HCT116 (cell line): Measurements from ENCODE around the gene RNF166. TPM values are rescaled to one million over a fixed set of nuclear protein-coding genes. Genes with fewer than 3 reads are reported as not detected.

Experiments
- ATAC-seq: fragments of 200-7000 bp; cut with Tn5 transposase; 2 replicates; pipeline ENCODE4 v1.9.1; 2020; ENCODE audit warnings: mild to moderate bottlenecking, moderate library complexity
- BruUV-seq: library from RNA; stranded (reverse); fragments of 400-500 nt; replicated peaks from 2 replicates; lab custom pipeline; 2021; lab: Mats Ljungman, UMichigan
- CTCF ChIA-PET: fragments of 300-600 bp; sonication (Branson Sonifier 250); formaldehyde crosslinking; loops from one replicate; lab custom pipeline; 2021; ENCODE audit warnings: antibody characterized with exemption; lab: Charles Lee
- POLR2A ChIA-PET: fragments of 300-600, 350-600 bp; sonication (Branson Sonifier 250); formaldehyde crosslinking; loops from one replicate; lab custom pipeline; 2021; ENCODE audit warnings: antibody characterized with exemption; lab: Charles Lee
- RAD21 ChIA-PET, 2 experiments: fragments of 300-600 bp; sonication (Branson Sonifier 250); formaldehyde crosslinking; loops; one replicate each; lab custom pipeline; 2023; ENCODE audit warnings: low total read pairs in 2 of 2; ENCODE audit not compliant: uncharacterized antibody in 2 of 2, unreplicated experiment in 2 of 2, low non-redundant PET in 1 of 2; lab: Charles Lee
- DNase-seq: peaks from one replicate; pipeline ENCODE4 v3.0.0-alpha.2; 2010; ENCODE audit warnings: low read depth, low spot score
- H2AFZ ChIP-seq: fragments of 200-600 bp; shearing (Covaris generic), sonication (generic); 2 replicates; pipeline ENCODE4 v1.6.1; 2017; ENCODE audit warnings: low read depth, mixed run types, mixed read lengths, antibody characterized with exemption, low read length; ENCODE audit not compliant: poor library complexity, severe bottlenecking
- H3K27ac ChIP-seq: 2 replicates; pipeline ENCODE4 v1.5.1; 2012; ENCODE audit warnings: low read depth, low read length
- H3K27me3 ChIP-seq: fragments of 200-600 bp; sonication (generic); 2 replicates; pipeline ENCODE4 v1.6.1; 2016; ENCODE audit warnings: mixed run types, low read length, mixed read lengths; ENCODE audit not compliant: insufficient read depth
- H3K36me3 ChIP-seq, 2 experiments: fragments of 200-500 bp in 1 of 2; fragments of 200-600 bp in 1 of 2; sonication (Bioruptor generic) in 1 of 2; sonication (generic) in 1 of 2; 2 replicates each; pipeline versions ENCODE4 v1.5.1 to v1.6.1; 2014 to 2016; ENCODE audit warnings: low read length in 2 of 2, inconsistent platforms in 1 of 2, mixed read lengths in 1 of 2, mixed run types in 1 of 2; ENCODE audit not compliant: insufficient read depth in 2 of 2, control insufficient read depth in 1 of 2
- H3K4me1 ChIP-seq, 2 experiments: fragments of 200-600 bp in 1 of 2; sonication (generic) in 1 of 2; 2 replicates each; pipeline versions ENCODE4 v1.5.1 to v1.6.1; 2012 to 2017; ENCODE audit warnings: low read length in 2 of 2, inconsistent platforms in 1 of 2, mild to moderate bottlenecking in 1 of 2, mixed read lengths in 1 of 2, mixed run types in 1 of 2, moderate library complexity in 1 of 2; ENCODE audit not compliant: insufficient read depth in 2 of 2, control insufficient read depth in 1 of 2
- H3K4me2 ChIP-seq: fragments of 200-600 bp; sonication (generic); 2 replicates; pipeline ENCODE4 v1.6.1; 2017; ENCODE audit warnings: mixed run types, low read length, mixed read lengths
- H3K4me3 ChIP-seq, 2 experiments: fragments of 200-600 bp in 1 of 2; sonication (generic) in 1 of 2; replicated peaks in 1 of 2; 2 replicates each; pipeline ENCODE4 v1.5.1; 2011 to 2016; ENCODE audit warnings: low read length in 2 of 2, control low read depth in 1 of 2, low read depth in 1 of 2, mild to moderate bottlenecking in 1 of 2, mixed read lengths in 1 of 2, mixed run types in 1 of 2
- H3K79me2 ChIP-seq: fragments of 200-600 bp; sonication (generic); 2 replicates; pipeline ENCODE4 v1.6.1; 2017; ENCODE audit warnings: mild to moderate bottlenecking, mixed run types, low read length, moderate library complexity, mixed read lengths; ENCODE audit not compliant: insufficient read depth
- H3K9ac ChIP-seq: fragments of 200-600 bp; sonication (generic); 2 replicates; pipeline ENCODE4 v1.6.1; 2016; ENCODE audit warnings: low read length, mixed read lengths
- H3K9me2 ChIP-seq: fragments of 200-600 bp; sonication (generic), shearing (Covaris generic); 2 replicates; pipeline ENCODE4 v1.6.1; 2017; ENCODE audit warnings: mixed run types, mild to moderate bottlenecking, moderate library complexity; ENCODE audit not compliant: insufficient read depth
- H3K9me3 ChIP-seq, 2 experiments: fragments of 200-500 bp in 1 of 2; fragments of 200-600 bp in 1 of 2; sonication (Bioruptor generic) in 1 of 2; sonication (generic) in 1 of 2; 2 replicates each; pipeline ENCODE4 v1.6.1; 2014 to 2017; ENCODE audit warnings: low read length in 2 of 2, mixed read lengths in 2 of 2, inconsistent platforms in 1 of 2, low read depth in 1 of 2, mild to moderate bottlenecking in 1 of 2, mixed run types in 1 of 2, moderate library complexity in 1 of 2; ENCODE audit not compliant: control insufficient read depth in 1 of 2, insufficient read depth in 1 of 2
- H4K20me1 ChIP-seq: fragments of 200-600 bp; sonication (generic), shearing (Covaris generic); 2 replicates; pipeline ENCODE4 v1.6.1; 2017; ENCODE audit warnings: mixed run types, mild to moderate bottlenecking, moderate library complexity; ENCODE audit not compliant: insufficient read depth
- ELF1 ChIP-seq: IDR thresholded peaks from 2 replicates; pipeline ENCODE4 v1.6.1; 2012; ENCODE audit warnings: low read depth, borderline replicate concordance
- MAX ChIP-seq: IDR thresholded peaks from 2 replicates; pipeline ENCODE4 v1.6.1; 2012
- POLR2A ChIP-seq: IDR thresholded peaks from 2 replicates; pipeline ENCODE4 v1.7.0; 2011; ENCODE audit warnings: borderline replicate concordance; ENCODE audit not compliant: insufficient read depth, insufficient read length; ENCODE audit errors: extremely low read depth
- REST ChIP-seq: IDR thresholded peaks from 2 replicates; pipeline ENCODE4 v1.6.1; 2012; ENCODE audit warnings: low read depth
- SP1 ChIP-seq: IDR thresholded peaks from 2 replicates; pipeline ENCODE4 v1.6.1; 2012; ENCODE audit warnings: low read depth
- ZFX ChIP-seq: fragments of 450-650 bp; IDR thresholded peaks from 2 replicates; pipeline ENCODE4 v1.6.1; 2017
- ZNF274 ChIP-seq: fragments of 200-500 bp; sonication (Bioruptor generic); IDR thresholded peaks from 2 replicates; pipeline ENCODE4 v1.6.1; 2014; ENCODE audit warnings: mild to moderate bottlenecking, low read depth, low read length, inconsistent platforms
- intact Hi-C: fragments of 100-400 bp; cut with micrococcal nuclease; formaldehyde crosslinking; loops from 2 replicates; pipeline ENCODE4 v1.10.0; 2022
- total RNA-seq: library from RNA; stranded (reverse); gene quantifications from one replicate; pipeline ENCODE4 v1.2.1, GENCODE V29; 2021; ENCODE audit not compliant: unreplicated experiment

Gene RNF166
- total RNA-seq, 1 experiment from 2014 or later: 39.4 TPM

GRCh38 chr16:88718178-88718577 is 12.0 kb upstream of the RNF166 start:
- H3K9ac ChIP-seq: no peak overlapping the region
- peaks cover 3% of the 10 kb centered on the region; the same call in 1 of the 2 replicates for H3K79me2 ChIP-seq
- H3K9me3 ChIP-seq: no peaks in the 10 kb centered on the region
- no peak for ATAC-seq
- H3K4me1 ChIP-seq: peaks cover 0 to 5% of the 10 kb centered on the region in 2 experiments; a peak in 1 of 4 replicates
- RAD21 ChIA-PET: no interaction called here
- no peak overlapping the region for H2AFZ ChIP-seq
- H4K20me1 ChIP-seq: 0 out of 2 replicates have a peak, but pooled peaks cover 3% of the 10 kb centered on the region
- intact Hi-C loops: no loop called here
- DNase-seq: no peak
- H3K9me2 ChIP-seq: no peaks in the 10 kb centered on the region
- H3K4me3 ChIP-seq: no peak overlapping the region
- H3K27me3 ChIP-seq: no peaks in the 10 kb centered on the region
- H3K36me3 ChIP-seq: peaks cover 62 to 92% of the 10 kb centered on the region in 2 experiments; a peak in 3 of 4 replicates
- H3K27ac ChIP-seq: no peak overlapping the region; the same call in 1 of the 2 replicates
- no peak overlapping the region for H3K4me2 ChIP-seq
- TSS peak; percentile 33 for BruUV-seq
- no peak for TF ChIP-seq ELF1
- no peak for TF ChIP-seq SP1
- TF ChIP-seq POLR2A: no peak
- no peak for TF ChIP-seq REST
- no peak for TF ChIP-seq MAX
- no peak for TF ChIP-seq ZFX
- TF ChIP-seq ZNF274: no peak
- CTCF ChIA-PET: interaction anchor here (1.0 to 1.8 kb wide), 2 partner anchors 19 kb away, joined by 3 to 8 read pairs; no protein-coding TSS in a partner anchor
- POLR2A ChIA-PET: no interaction called here
